WTC11 (cell line): Measurements from ENCODE around the gene EMD. TPM values are rescaled to one million over a fixed set of nuclear protein-coding genes. Genes with fewer than 3 reads are reported as not detected.
A peak's percentile ranks its signal among the peaks of the same experiment; 100 is the strongest.
"Not testable (repeated sequence)": the region's sequence is repeated elsewhere in the genome, so short reads cannot be mapped to it uniquely, and the experiment has no call there.

Experiments used
- ATAC-seq: fragments of 200-7000 bp; cut with Tn5 transposase; 2 replicates; pipeline ENCODE4 v1.10.0; 2021; ENCODE audit warnings: mild to moderate bottlenecking, moderate library complexity
- CTCF ChIA-PET: fragments of 300-600 bp; sonication (Branson Sonifier 250); formaldehyde crosslinking; loops from one replicate; lab custom pipeline; 2021; ENCODE audit warnings: antibody characterized with exemption; lab: Charles Lee
- POLR2A ChIA-PET: fragments of 350-600 bp; sonication (Branson Sonifier 250); formaldehyde crosslinking; loops from one replicate; lab custom pipeline; 2021; ENCODE audit warnings: antibody characterized with exemption; lab: Charles Lee
- DNase-seq: peaks from one replicate; pipeline ENCODE4 v3.0.0; 2021; ENCODE audit warnings: low spot score
- H3K27ac Mint-ChIP-seq: 2 replicates; pipeline ENCODE4 v1.8.0; 2021; ENCODE audit warnings: mixed read lengths
- H3K27me3 Mint-ChIP-seq: 2 replicates; pipeline ENCODE4 v1.8.0; 2021; ENCODE audit warnings: low read depth, mild to moderate bottlenecking, moderate library complexity, mixed read lengths
- H3K36me3 Mint-ChIP-seq: 2 replicates; pipeline ENCODE4 v1.8.0; 2021; ENCODE audit warnings: mixed read lengths
- H3K4me1 Mint-ChIP-seq: 2 replicates; pipeline ENCODE4 v1.8.0; 2022; ENCODE audit warnings: mixed read lengths
- H3K4me3 Mint-ChIP-seq: 2 replicates; pipeline ENCODE4 v1.8.0; 2021; ENCODE audit warnings: mild to moderate bottlenecking, moderate library complexity, mixed read lengths
- H3K9me3 Mint-ChIP-seq: 2 replicates; pipeline ENCODE4 v1.8.0; 2021; ENCODE audit warnings: mixed read lengths
- KAT7 ChIP-seq: sonication (generic); formaldehyde crosslinking; IDR thresholded peaks from 2 replicates; pipeline ENCODE4 v1.8.1; 2023; ENCODE audit warnings: missing genetic modification reagents, mild to moderate bottlenecking, borderline replicate concordance
- MLX ChIP-seq: sonication (generic); formaldehyde crosslinking; IDR thresholded peaks from 2 replicates; pipeline ENCODE4 v1.8.1; 2023; ENCODE audit warnings: mild to moderate bottlenecking, missing genetic modification reagents, moderate library complexity
- NFYB ChIP-seq: sonication (generic); formaldehyde crosslinking; conservative IDR thresholded peaks from 2 replicates; pipeline ENCODE4 v1.8.0; 2022; ENCODE audit warnings: low read depth, missing genetic modification reagents
- SMAD3 ChIP-seq: sonication (generic); formaldehyde crosslinking; IDR thresholded peaks from 2 replicates; pipeline ENCODE4 v1.8.0; 2022; ENCODE audit warnings: missing genetic modification reagents, mild to moderate bottlenecking, borderline replicate concordance
- ZMAT4 ChIP-seq: fragments of 250-450 bp; sonication (Bioruptor Pico); IDR thresholded peaks from 2 replicates; pipeline ENCODE4 v1.9.0; 2021; ENCODE audit warnings: mild to moderate bottlenecking
- ZNF121 ChIP-seq: sonication (generic); formaldehyde crosslinking; IDR thresholded peaks from 2 replicates; pipeline ENCODE4 v1.8.0; 2023; ENCODE audit warnings: missing genetic modification reagents
- ZNF423 ChIP-seq: fragments of 250-450 bp; sonication (Bioruptor Pico); IDR thresholded peaks from 2 replicates; pipeline ENCODE4 v2.1.2; 2022; ENCODE audit warnings: mild to moderate bottlenecking, moderate library complexity
- ZNF532 ChIP-seq: fragments of 250-450 bp; sonication (Bioruptor Pico); IDR thresholded peaks from 2 replicates; pipeline ENCODE4 v1.9.0; 2021; ENCODE audit warnings: mild to moderate bottlenecking, borderline replicate concordance
- total RNA-seq: library from RNA; stranded (reverse); gene quantifications from 3 replicates; pipeline ENCODE4 v1.2.3, GENCODE V29; 2021

The EMD gene
- total RNA-seq, 1 experiment from 2014 or later = 78.3 TPM

- TF ChIP-seq ZMAT4 (CRISPR knock-in tag) (no peak), NFYB (no peak)
- TF ChIP-seq, all 79 proteins: peak for 0
Observed at GRCh38 chrX:154333837-154334271, 45.2 kb upstream of the EMD start (continued).

GRCh38 chrX:154334496-154334895, 44.6 kb upstream of the EMD start:
- Mint-ChIP-seq H3K36me3 (no peaks in the 10 kb centered on the region), H3K27ac (no peak overlapping the region), H3K27me3 (no peaks in the 10 kb centered on the region), H3K4me1 (no peaks in the 10 kb centered on the region), H3K4me3 (no peak overlapping the region), H3K9me3 (no peaks in the 10 kb centered on the region)
- TF ChIP-seq ZNF423 (CRISPR knock-in tag) (no peak), MLX (no peak), SMAD3 (CRISPR knock-in tag) (no peak), ZNF121 (no peak), ZNF532 (CRISPR knock-in tag) (no peak), KAT7 (no peak)
- ATAC-seq = no peak
- no peak for DNase-seq
- POLR2A ChIA-PET = no interaction called here
- CTCF ChIA-PET = no interaction called here

- H3K27ac Mint-ChIP-seq, H3K4me3 Mint-ChIP-seq, POLR2A ChIA-PET, H3K4me1 Mint-ChIP-seq, H3K27me3 Mint-ChIP-seq, DNase-seq, CTCF ChIA-PET, H3K36me3 Mint-ChIP-seq, H3K9me3 Mint-ChIP-seq: not testable (repeated sequence)
- peak; percentile 82 for ATAC-seq
Observed at GRCh38 chrX:154341399-154342298, 37.4 kb upstream of the EMD start.

GRCh38 chrX:154343063-154343462, 36.0 kb upstream of the EMD start:
- H3K36me3 Mint-ChIP-seq, H3K9me3 Mint-ChIP-seq, CTCF ChIA-PET, ATAC-seq, DNase-seq, POLR2A ChIA-PET, H3K4me3 Mint-ChIP-seq, H3K4me1 Mint-ChIP-seq, H3K27me3 Mint-ChIP-seq, H3K27ac Mint-ChIP-seq: not testable (repeated sequence)

- POLR2A ChIA-PET, H3K36me3 Mint-ChIP-seq, H3K4me3 Mint-ChIP-seq, H3K4me1 Mint-ChIP-seq, H3K9me3 Mint-ChIP-seq, CTCF ChIA-PET, DNase-seq, H3K27ac Mint-ChIP-seq, H3K27me3 Mint-ChIP-seq: not testable (repeated sequence)
- ATAC-seq = peak; percentile 16
Observed at GRCh38 chrX:154343620-154344019, 35.5 kb upstream of the EMD start.
